Thyroid gland (tissue), 4 donors: ENCODE measurements around the gene CLCNKA. TPM values are rescaled to one million over a fixed set of nuclear protein-coding genes. Genes with fewer than 3 reads are reported as not detected.
A peak's percentile ranks its signal among the peaks of the same experiment; 100 is the strongest.

Experiments used
- DNase-seq, 2 donors: peaks; one replicate each; pipeline ENCODE4 v3.0.0-alpha.2; 2019
- H3K27ac ChIP-seq, 3 donors: fragments of 200-600 bp; sonication (generic); 1 replicate in 2 of 3; 2 replicates in 1 of 3; pipeline ENCODE4 v1.5.1; 2016 to 2019; ENCODE audit warnings: mild to moderate bottlenecking in 1 of 3, moderate library complexity in 1 of 3
- H3K27me3 ChIP-seq: fragments of 200-600 bp; sonication (generic); one replicate; pipeline ENCODE4 v1.5.1; 2019
- H3K36me3 ChIP-seq, 2 donors: fragments of 200-600 bp; sonication (generic); one replicate each; pipeline ENCODE4 v1.5.1; 2016 to 2019
- H3K4me1 ChIP-seq, 2 donors: fragments of 200-600 bp; sonication (generic); one replicate each; pipeline ENCODE4 v1.5.1; 2017 to 2019
- H3K4me3 ChIP-seq, 3 donors: fragments of 200-600 bp; sonication (generic); replicated peaks in 1 of 3; 1 replicate in 2 of 3; 2 replicates in 1 of 3; pipeline ENCODE4 v1.5.1; 2016; ENCODE audit warnings: mild to moderate bottlenecking in 1 of 3
- H3K9me3 ChIP-seq: fragments of 200-600 bp; sonication (generic); one replicate; pipeline ENCODE4 v1.5.1; 2017
- CTCF ChIP-seq, 6 experiments: fragments of 200-600 bp in 3 of 6; fragments of 450-650 bp in 3 of 6; sonication (generic) in 3 of 6; IDR thresholded peaks; one replicate each; pipeline ENCODE4 v1.5.1; 2016 to 2019; ENCODE audit warnings: antibody characterized with exemption in 6 of 6, mild to moderate bottlenecking in 2 of 6, inconsistent platforms in 1 of 6, moderate library complexity in 1 of 6
- POLR2A ChIP-seq, 2 donors: fragments of 450-650 bp; IDR thresholded peaks; one replicate each; pipeline ENCODE4 v1.6.1; 2017; ENCODE audit warnings: antibody characterized with exemption in 2 of 2, mild to moderate bottlenecking in 2 of 2, moderate library complexity in 1 of 2
- WGBS, 2 donors: methylation state at CpG; one replicate each; pipeline ENCODE4 v1.1.5; 2017; 5-methylcytosine and 5-hydroxymethylcytosine counted together
- intact Hi-C: fragments of 100-400 bp; cut with DNase I; formaldehyde crosslinking; loops from one replicate; pipeline ENCODE4 v1.15.1; 2023
- total RNA-seq, 4 donors: library from RNA; depleted of rRNA; stranded (reverse); fragments of >200 nt; gene quantifications; one replicate each; pipeline ENCODE4 v1.2.3, GENCODE V29; 2016

Gene CLCNKA
- total RNA-seq, 4 donors from 2014 or later: 3.9 to 27.1 (median 16.1) TPM

GRCh38 chr1:16043521-16043920, 21.7 kb downstream of the CLCNKA start, which contains the start of gene CLCNKB:
Gene CLCNKB, plus strand, starts transcription at chr1:16043782. Its CDS starts 711 bp downstream, at chr1:16044493.
- Histone ChIP-seq H3K36me3 (no peaks in the 10 kb centered on the region), H3K27me3 (no peaks in the 10 kb centered on the region), H3K27ac (peak within 1 kb of the TSS; percentile 52 to 76 (median 56)), H3K9me3 (no peaks in the 10 kb centered on the region), H3K4me3 (no peak within 1 kb of the TSS), H3K4me1 (peaks cover 7 to 12% of the 10 kb centered on the region in 2 donors)
- peak; percentile 86 to 92 for DNase-seq
- no peak for TF ChIP-seq CTCF (IDR thresholded peaks at IDR 0.05)
- TF ChIP-seq POLR2A (IDR thresholded peaks at IDR 0.05): no peak
- WGBS, 2 donors: 44 to 65% methylated on average over 3 to 5 of the region's 7 CpGs
- intact Hi-C loops: no loop called here

GRCh38 chr1:16043950-16044349, 22.1 kb downstream of the CLCNKA start:
- TF ChIP-seq POLR2A (IDR thresholded peaks at IDR 0.05): no peak
- TF ChIP-seq CTCF (IDR thresholded peaks at IDR 0.05): no peak
- no peaks in the 10 kb centered on the region for H3K9me3 ChIP-seq
- H3K27me3 ChIP-seq: no peaks in the 10 kb centered on the region
- H3K36me3 ChIP-seq: no peaks in the 10 kb centered on the region
- DNase-seq: no peak
- 81 to 91% methylated on average over 3 to 5 of the region's 5 CpGs for WGBS, 2 donors
- H3K4me3 ChIP-seq: no peak overlapping the region
- intact Hi-C loops: no loop called here
- H3K27ac ChIP-seq: peak overlapping the region; percentile 52 to 76 (median 56)
- peaks cover 10 to 16% of the 10 kb centered on the region in 2 donors for H3K4me1 ChIP-seq

- H3K4me3 ChIP-seq: no peak overlapping the region
- H3K36me3 ChIP-seq: no peaks in the 10 kb centered on the region
- H3K27ac ChIP-seq: no peak overlapping the region
- H3K27me3 ChIP-seq: no peaks in the 10 kb centered on the region
- H3K4me1 ChIP-seq: peaks cover 12 to 19% of the 10 kb centered on the region in 2 donors
- intact Hi-C loops: no loop called here
- 83 to 88% methylated on average over 3 to 7 of the region's 7 CpGs for WGBS, 2 donors
- H3K9me3 ChIP-seq: no peaks in the 10 kb centered on the region
- DNase-seq: no peak
- TF ChIP-seq POLR2A (IDR thresholded peaks at IDR 0.05) (no peak), CTCF (IDR thresholded peaks at IDR 0.05) (no peak)
These were observed 25.0 kb downstream of the CLCNKA start for GRCh38 chr1:16046842-16047241.

DNA sequence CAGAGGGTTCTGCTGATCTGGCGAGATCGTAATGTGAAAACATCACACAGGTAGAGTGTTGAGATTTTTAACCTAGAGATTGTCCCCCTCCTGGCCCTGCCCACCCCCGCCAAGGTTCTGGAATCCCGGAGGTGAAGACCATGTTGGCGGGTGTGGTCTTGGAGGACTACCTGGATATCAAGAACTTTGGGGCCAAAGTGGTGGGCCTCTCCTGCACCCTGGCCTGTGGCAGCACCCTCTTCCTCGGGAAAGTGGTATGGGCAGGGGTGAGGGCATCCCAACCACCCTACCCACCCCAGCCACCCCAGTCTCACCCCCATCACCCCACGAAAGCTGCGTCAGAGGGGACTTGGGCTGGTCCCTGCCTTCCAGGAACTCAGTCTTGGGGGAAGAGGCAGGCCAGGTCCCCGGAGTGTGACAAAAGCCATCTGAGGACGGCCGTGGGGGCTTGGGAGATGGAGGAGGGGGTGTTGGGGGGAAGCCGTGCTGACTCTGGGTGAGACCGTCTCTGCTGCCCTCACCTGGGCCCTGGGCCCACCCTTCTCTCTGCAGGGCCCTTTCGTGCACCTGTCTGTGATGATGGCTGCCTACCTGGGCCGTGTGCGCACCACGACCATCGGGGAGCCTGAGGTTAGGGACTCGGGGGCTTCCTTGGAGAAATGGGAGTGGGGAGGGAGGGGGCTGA, 26.1 kb downstream of the CLCNKA start:
- Histone ChIP-seq H3K4me3 (no peak overlapping the region), H3K27ac (peak overlapping the region in 1 of 3 donors; percentile 41), H3K4me1 (peaks cover 12 to 19% of the 10 kb centered on the region in 2 donors), H3K27me3 (no peaks in the 10 kb centered on the region), H3K9me3 (no peaks in the 10 kb centered on the region), H3K36me3 (no peaks in the 10 kb centered on the region)
- intact Hi-C loops: no loop called here
- no peak for TF ChIP-seq CTCF (IDR thresholded peaks at IDR 0.05)
- TF ChIP-seq POLR2A (IDR thresholded peaks at IDR 0.05): no peak
- DNase-seq: no peak
- 67 to 81% methylated on average over 8 to 12 of the region's 19 CpGs for WGBS, 2 donors

DNA sequence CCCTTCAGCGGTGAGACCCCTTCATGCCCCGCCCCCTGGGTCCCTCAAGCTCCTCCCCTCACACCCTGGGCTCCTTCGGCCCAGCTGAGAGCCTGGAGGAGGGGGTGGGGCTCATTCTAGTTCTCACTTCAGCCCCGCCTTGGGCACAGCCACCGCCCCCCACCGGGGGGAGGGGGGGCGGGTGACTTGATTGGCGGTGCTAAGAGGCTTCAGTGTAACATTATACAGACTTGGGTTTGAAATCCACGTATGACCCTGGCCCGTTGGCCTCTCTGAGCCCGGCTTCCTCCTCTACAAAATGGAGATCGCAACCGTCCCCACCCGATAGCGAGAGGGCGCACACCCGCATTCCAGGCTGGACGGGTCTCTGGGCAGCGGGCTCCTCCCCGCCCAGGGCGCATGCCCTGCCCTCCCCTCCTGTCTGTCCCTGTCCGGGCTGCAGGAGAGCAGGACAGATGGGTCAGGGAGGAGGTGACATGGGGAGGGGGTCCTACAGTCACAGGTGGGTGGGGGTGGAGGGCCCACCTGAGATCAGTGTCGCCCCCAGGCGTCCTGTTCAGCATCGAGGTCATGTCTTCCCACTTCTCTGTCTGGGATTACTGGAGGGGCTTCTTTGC, 26.8 kb downstream of the CLCNKA start:
- Histone ChIP-seq H3K27ac (peak overlapping the region; percentile 41 to 74 (median 56)), H3K4me1 (peaks cover 10 to 13% of the 10 kb centered on the region in 2 donors), H3K4me3 (peak overlapping the region in 2 of 3 donors; percentile 30 to 34), H3K27me3 (no peaks in the 10 kb centered on the region), H3K36me3 (no peaks in the 10 kb centered on the region), H3K9me3 (no peaks in the 10 kb centered on the region)
- TF ChIP-seq CTCF (IDR thresholded peaks at IDR 0.05): no peak
- TF ChIP-seq POLR2A (IDR thresholded peaks at IDR 0.05): peak in 1 of 2 donors; percentile 39
- intact Hi-C loops: no loop called here
- WGBS, 2 donors: 0 to 3% methylated on average over 7 to 13 of the region's 25 CpGs
- peak; percentile 89 to 91 for DNase-seq
